ENCODE data around the gene DNAAF8.

The DNAAF8 gene

GRCh38 chr16:4749700-4750257 lies 15.4 kb downstream of the DNAAF8 start:
- no peak overlapping the region for H3K9ac ChIP-seq (ENCODE audit: low read length)
- peaks cover 41 to 65% of the 10 kb centered on the region in 2 experiments for H3K36me3 ChIP-seq (ENCODE audit: control insufficient read depth in 1 of 2, insufficient read depth in 2 of 2, low read depth in 1 of 2, low read length in 2 of 2)
- H3K4me3 ChIP-seq (ENCODE audit: insufficient read depth in 1 of 2, low read depth in 1 of 2, low read length in 2 of 2): no peak overlapping the region
- no peak overlapping the region for H2AK5ac ChIP-seq (ENCODE audit: low read length, severe bottlenecking)
- no peak overlapping the region for H3K27ac ChIP-seq (ENCODE audit: low read length, poor library complexity, severe bottlenecking)
- no peak overlapping the region for H3K23ac ChIP-seq (ENCODE audit: low read length in 2 of 2)
- no peak overlapping the region for H2BK5ac ChIP-seq (ENCODE audit: low read depth, low read length, poor library complexity, severe bottlenecking)
- H3K27me3 ChIP-seq (ENCODE audit: control insufficient read depth in 1 of 2, insufficient read depth in 1 of 2, low read length in 2 of 2): no peaks in the 10 kb centered on the region
- 90% methylated on average over 8 of the region's 10 CpGs for WGBS
- no peak overlapping the region for H4K91ac ChIP-seq (ENCODE audit: low read length)
- H3K14ac ChIP-seq (ENCODE audit: low read length in 2 of 2): no peak overlapping the region
- H3K4me2 ChIP-seq (ENCODE audit: low read length, poor library complexity, severe bottlenecking): no peak overlapping the region
- H3K18ac ChIP-seq (ENCODE audit: low read depth in 1 of 2, low read length in 2 of 2): no peak overlapping the region
- H2BK120ac ChIP-seq (ENCODE audit: low read depth, low read length): no peak overlapping the region
- DNase-seq: no peak
- no peaks in the 10 kb centered on the region for H3K9me3 ChIP-seq (ENCODE audit: control insufficient read depth, low read length)
- no peak overlapping the region for H4K8ac ChIP-seq (ENCODE audit: low read length)
- no peak overlapping the region for H2BK15ac ChIP-seq (ENCODE audit: low read depth, poor library complexity, severe bottlenecking)
- H3K4me1 ChIP-seq (ENCODE audit: control insufficient read depth, insufficient read depth, low read depth, low read length): peaks cover 7% of the 10 kb centered on the region
- peaks cover 22% of the 10 kb centered on the region for H3K79me1 ChIP-seq (replicated peaks; ENCODE audit: low read length, poor library complexity, severe bottlenecking)
- H3K4ac ChIP-seq (ENCODE audit: low read depth in 1 of 2, low read length in 2 of 2): no peak overlapping the region
- H2AFZ ChIP-seq (ENCODE audit: low read depth, low read length): no peak overlapping the region
- H2BK12ac ChIP-seq (ENCODE audit: low read length in 2 of 2): no peak overlapping the region

- Histone ChIP-seq H2AK5ac (ENCODE audit: low read length, severe bottlenecking) (no peak overlapping the region), H4K91ac (ENCODE audit: low read length) (no peak overlapping the region), H3K79me1 (replicated peaks; ENCODE audit: low read length, poor library complexity, severe bottlenecking) (peaks cover 30% of the 10 kb centered on the region), H2BK12ac (ENCODE audit: low read length in 2 of 2) (no peak overlapping the region), H3K14ac (ENCODE audit: low read length in 2 of 2) (no peak overlapping the region), H2AFZ (ENCODE audit: low read depth, low read length) (no peak overlapping the region), H3K4me3 (ENCODE audit: insufficient read depth in 1 of 2, low read depth in 1 of 2, low read length in 2 of 2) (no peak overlapping the region), H2BK15ac (ENCODE audit: low read depth, poor library complexity, severe bottlenecking) (no peak overlapping the region), H3K36me3 (ENCODE audit: control insufficient read depth in 1 of 2, insufficient read depth in 2 of 2, low read depth in 1 of 2, low read length in 2 of 2) (peaks cover 51 to 71% of the 10 kb centered on the region in 2 experiments), H3K18ac (ENCODE audit: low read depth in 1 of 2, low read length in 2 of 2) (no peak overlapping the region), H3K9me3 (ENCODE audit: control insufficient read depth, low read length) (no peaks in the 10 kb centered on the region), H3K27me3 (ENCODE audit: control insufficient read depth in 1 of 2, insufficient read depth in 1 of 2, low read length in 2 of 2) (no peaks in the 10 kb centered on the region), H3K4me2 (ENCODE audit: low read length, poor library complexity, severe bottlenecking) (no peak overlapping the region), H2BK5ac (ENCODE audit: low read depth, low read length, poor library complexity, severe bottlenecking) (no peak overlapping the region), H3K23ac (ENCODE audit: low read length in 2 of 2) (no peak overlapping the region), H3K9ac (ENCODE audit: low read length) (no peak overlapping the region), H3K4me1 (ENCODE audit: control insufficient read depth, insufficient read depth, low read depth, low read length) (peaks cover 7% of the 10 kb centered on the region), H3K4ac (ENCODE audit: low read depth in 1 of 2, low read length in 2 of 2) (no peak overlapping the region), H4K8ac (ENCODE audit: low read length) (no peak overlapping the region), H2BK120ac (ENCODE audit: low read depth, low read length) (no peak overlapping the region), H3K27ac (ENCODE audit: low read length, poor library complexity, severe bottlenecking) (no peak overlapping the region)
- 94% methylated on average over 8 of the region's 8 CpGs for WGBS
- no peak for DNase-seq
Observed at GRCh38 chr16:4750896-4751295, 16.6 kb downstream of the DNAAF8 start.

GRCh38 chr16:4752351-4753100 lies 18.2 kb downstream of the DNAAF8 start:
- no peak overlapping the region for H2BK120ac ChIP-seq (ENCODE audit: low read depth, low read length)
- no peak overlapping the region for H4K91ac ChIP-seq (ENCODE audit: low read length)
- DNase-seq: no peak

GRCh38 chr16:4753227-4753626 lies 18.9 kb downstream of the DNAAF8 start:
- no peak overlapping the region for H3K4me2 ChIP-seq (ENCODE audit: low read length, poor library complexity, severe bottlenecking)
- H2BK120ac ChIP-seq (ENCODE audit: low read depth, low read length): no peak overlapping the region
- no peak overlapping the region for H3K14ac ChIP-seq (ENCODE audit: low read length in 2 of 2)
- H3K27ac ChIP-seq (ENCODE audit: low read length, poor library complexity, severe bottlenecking): no peak overlapping the region
- no peak overlapping the region for H2BK12ac ChIP-seq (ENCODE audit: low read length in 2 of 2)
- H3K9me3 ChIP-seq (ENCODE audit: control insufficient read depth, low read length): no peaks in the 10 kb centered on the region
- H3K4me1 ChIP-seq (ENCODE audit: control insufficient read depth, insufficient read depth, low read depth, low read length): peaks cover 2% of the 10 kb centered on the region
- no peak overlapping the region for H2BK15ac ChIP-seq (ENCODE audit: low read depth, poor library complexity, severe bottlenecking)
- H3K4ac ChIP-seq (ENCODE audit: low read depth in 1 of 2, low read length in 2 of 2): no peak overlapping the region
- H3K27me3 ChIP-seq (ENCODE audit: control insufficient read depth in 1 of 2, insufficient read depth in 1 of 2, low read length in 2 of 2): no peaks in the 10 kb centered on the region
- H2AK5ac ChIP-seq (ENCODE audit: low read length, severe bottlenecking): no peak overlapping the region
- no peak overlapping the region for H3K9ac ChIP-seq (ENCODE audit: low read length)
- no peak overlapping the region for H2AFZ ChIP-seq (ENCODE audit: low read depth, low read length)
- H3K18ac ChIP-seq (ENCODE audit: low read depth in 1 of 2, low read length in 2 of 2): no peak overlapping the region
- H4K91ac ChIP-seq (ENCODE audit: low read length): no peak overlapping the region
- DNase-seq: no peak
- no peak overlapping the region for H3K23ac ChIP-seq (ENCODE audit: low read length in 2 of 2)
- H3K36me3 ChIP-seq (ENCODE audit: control insufficient read depth in 1 of 2, insufficient read depth in 2 of 2, low read depth in 1 of 2, low read length in 2 of 2): peaks cover 70 to 73% of the 10 kb centered on the region in 2 experiments
- peaks cover 32% of the 10 kb centered on the region for H3K79me1 ChIP-seq (replicated peaks; ENCODE audit: low read length, poor library complexity, severe bottlenecking)
- WGBS: 94% methylated on average over 11 of the region's 11 CpGs
- H4K8ac ChIP-seq (ENCODE audit: low read length): no peak overlapping the region
- no peak overlapping the region for H2BK5ac ChIP-seq (ENCODE audit: low read depth, low read length, poor library complexity, severe bottlenecking)
- H3K4me3 ChIP-seq (ENCODE audit: insufficient read depth in 1 of 2, low read depth in 1 of 2, low read length in 2 of 2): no peak overlapping the region

More at GRCh38 chr16:4752351-4753100, 18.2 kb downstream of the DNAAF8 start:
- no peak overlapping the region for H3K4ac ChIP-seq (ENCODE audit: low read depth in 1 of 2, low read length in 2 of 2)
- no peak overlapping the region for H2BK12ac ChIP-seq (ENCODE audit: low read length in 2 of 2)
- no peaks in the 10 kb centered on the region for H3K27me3 ChIP-seq (ENCODE audit: control insufficient read depth in 1 of 2, insufficient read depth in 1 of 2, low read length in 2 of 2)
- no peak overlapping the region for H3K23ac ChIP-seq (ENCODE audit: low read length in 2 of 2)
- H3K14ac ChIP-seq (ENCODE audit: low read length in 2 of 2): no peak overlapping the region
- H3K79me1 ChIP-seq (replicated peaks; ENCODE audit: low read length, poor library complexity, severe bottlenecking): peaks cover 32% of the 10 kb centered on the region
- H3K4me1 ChIP-seq (ENCODE audit: control insufficient read depth, insufficient read depth, low read depth, low read length): peaks cover 2% of the 10 kb centered on the region
- no peak overlapping the region for H2AFZ ChIP-seq (ENCODE audit: low read depth, low read length)
- H2AK5ac ChIP-seq (ENCODE audit: low read length, severe bottlenecking): no peak overlapping the region
- H4K8ac ChIP-seq (ENCODE audit: low read length): no peak overlapping the region
- H2BK15ac ChIP-seq (ENCODE audit: low read depth, poor library complexity, severe bottlenecking): no peak overlapping the region
- no peaks in the 10 kb centered on the region for H3K9me3 ChIP-seq (ENCODE audit: control insufficient read depth, low read length)
- WGBS: 98% methylated on average over 43 of the region's 44 CpGs
- no peak overlapping the region for H2BK5ac ChIP-seq (ENCODE audit: low read depth, low read length, poor library complexity, severe bottlenecking)
- H3K18ac ChIP-seq (ENCODE audit: low read depth in 1 of 2, low read length in 2 of 2): no peak overlapping the region
- H3K4me3 ChIP-seq (ENCODE audit: insufficient read depth in 1 of 2, low read depth in 1 of 2, low read length in 2 of 2): no peak overlapping the region
- H3K36me3 ChIP-seq (ENCODE audit: control insufficient read depth in 1 of 2, insufficient read depth in 2 of 2, low read depth in 1 of 2, low read length in 2 of 2): peaks cover 65 to 68% of the 10 kb centered on the region in 2 experiments
- no peak overlapping the region for H3K4me2 ChIP-seq (ENCODE audit: low read length, poor library complexity, severe bottlenecking)
- H3K9ac ChIP-seq (ENCODE audit: low read length): no peak overlapping the region
- H3K27ac ChIP-seq (ENCODE audit: low read length, poor library complexity, severe bottlenecking): no peak overlapping the region
